GM12892 (cell line): ENCODE data around the gene IPO9. TPM values are rescaled to one million over a fixed set of nuclear protein-coding genes. Genes with fewer than 3 reads are reported as not detected.

Experiments
- DNase-seq: peaks from one replicate; pipeline ENCODE4 v3.0.0; 2011; ENCODE audit not compliant: insufficient read length
- FAIRE-seq: peaks from 2 replicates; lab custom pipeline; 2011; peaks lifted over from hg19 to GRCh38; lab: Jason Lieb, UNC
- POLR2A ChIP-seq: IDR thresholded peaks from 2 replicates; pipeline ENCODE4 v1.6.1; 2011; ENCODE audit warnings: low read depth, low read length, control low read depth
- POLR2AphosphoS5 ChIP-seq: IDR thresholded peaks from 2 replicates; pipeline ENCODE4 v1.6.1; 2011; ENCODE audit warnings: low read depth, low read length, control low read depth
- TAF1 ChIP-seq: IDR thresholded peaks from 2 replicates; pipeline ENCODE4 v1.6.1; 2011; ENCODE audit warnings: low read depth, mild to moderate bottlenecking, control low read depth, low read length, borderline replicate concordance
- polyA plus RNA-seq: library from polyadenylated mRNA; unstranded; fragments of >200 nt; gene quantifications from one replicate; pipeline ENCODE4 v1.2.1, GENCODE V29; 2012; ENCODE audit warnings: missing spikeins, inconsistent platforms; ENCODE audit not compliant: missing spikeins

Gene IPO9
- 16.5 TPM for polyA plus RNA-seq

DNA sequence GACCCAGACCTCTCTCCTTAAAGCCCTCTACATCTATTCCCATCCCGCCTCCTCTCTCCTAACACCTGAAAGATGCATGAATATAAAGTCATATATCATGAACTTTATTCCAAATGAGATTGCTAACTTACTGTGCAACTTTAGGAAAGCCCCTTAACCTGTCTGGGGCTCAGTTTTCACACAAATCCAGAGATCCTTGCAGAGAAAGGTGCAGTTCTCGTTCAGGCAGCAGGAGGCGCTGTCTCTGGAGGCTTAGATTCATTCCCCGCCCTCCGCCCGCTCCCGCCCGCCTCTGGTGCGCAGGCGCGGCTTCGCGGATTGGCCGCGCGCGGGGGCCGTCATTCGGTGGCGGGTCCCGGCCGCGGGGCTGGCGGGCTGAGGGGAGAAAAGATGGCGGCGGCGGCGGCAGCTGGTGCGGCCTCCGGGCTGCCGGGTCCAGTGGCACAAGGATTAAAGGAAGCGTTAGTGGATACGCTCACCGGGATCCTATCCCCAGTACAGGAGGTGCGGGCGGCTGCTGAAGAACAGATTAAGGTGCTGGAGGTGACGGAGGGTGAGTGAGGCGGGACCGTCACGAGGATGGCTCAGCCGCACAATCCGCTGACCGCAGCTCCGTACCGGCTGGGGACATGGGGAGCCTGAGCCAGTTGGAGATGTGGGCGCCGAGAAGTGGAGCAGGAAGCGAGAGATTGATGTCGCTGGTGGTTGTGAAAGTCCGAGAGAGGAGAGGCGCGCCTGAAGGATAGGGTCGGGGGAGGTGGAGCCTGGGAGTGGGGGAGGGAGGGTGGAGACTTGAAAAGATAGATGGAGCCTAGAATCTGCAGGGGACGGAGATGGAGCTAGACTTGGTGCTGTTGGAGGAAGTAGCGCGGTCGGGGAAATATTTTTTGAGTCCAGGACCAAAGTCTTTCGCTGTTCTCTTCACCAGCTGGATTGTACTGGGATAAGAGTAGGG, at the start of gene IPO9:
Gene IPO9, plus strand, starts transcription at position 338 of the 955 bp plus-strand sequence. Its CDS starts 53 bp downstream, at position 391.
- TF ChIP-seq TAF1 (peak; percentile 94), POLR2AphosphoS5 (peak; percentile 70), POLR2A (peak; percentile 79; the same call in 1 of the 2 replicates)
- FAIRE-seq (peak; percentile 88), DNase-seq (peak; percentile 93)

- no peak for FAIRE-seq
- no peak for DNase-seq
- TF ChIP-seq TAF1 (no peak), POLR2A (no peak), POLR2AphosphoS5 (no peak)
Measured at GRCh38 chr1:201779351-201779880, 49.5 kb upstream of the IPO9 start.

DNA sequence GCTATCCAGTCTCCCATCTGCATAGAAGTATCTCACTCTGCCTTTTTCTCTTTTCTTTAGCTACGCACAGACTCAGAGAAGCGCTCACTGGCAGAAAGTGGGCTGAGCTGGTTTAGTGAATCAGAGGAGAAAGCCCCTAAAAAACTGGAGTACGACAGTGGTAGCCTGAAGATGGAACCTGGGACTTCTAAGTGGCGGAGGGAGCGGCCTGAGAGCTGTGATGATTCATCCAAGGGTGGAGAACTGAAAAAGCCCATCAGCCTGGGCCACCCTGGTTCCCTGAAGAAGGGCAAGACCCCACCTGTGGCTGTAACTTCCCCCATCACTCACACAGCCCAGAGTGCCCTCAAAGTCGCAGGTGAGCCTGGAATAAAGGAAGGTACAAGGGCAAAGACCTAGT, 48.0 kb upstream of the IPO9 start:
- FAIRE-seq (no peak), DNase-seq (no peak)
- TF ChIP-seq POLR2A (no peak), TAF1 (no peak), POLR2AphosphoS5 (no peak)

- no peak for FAIRE-seq
- no peak for DNase-seq
- TF ChIP-seq POLR2AphosphoS5 (no peak), POLR2A (no peak), TAF1 (no peak)
Measured at GRCh38 chr1:201781437-201781836, 47.5 kb upstream of the IPO9 start.

GRCh38 chr1:201782353-201782752, 46.6 kb upstream of the IPO9 start:
- FAIRE-seq = no peak
- DNase-seq = no peak

DNA sequence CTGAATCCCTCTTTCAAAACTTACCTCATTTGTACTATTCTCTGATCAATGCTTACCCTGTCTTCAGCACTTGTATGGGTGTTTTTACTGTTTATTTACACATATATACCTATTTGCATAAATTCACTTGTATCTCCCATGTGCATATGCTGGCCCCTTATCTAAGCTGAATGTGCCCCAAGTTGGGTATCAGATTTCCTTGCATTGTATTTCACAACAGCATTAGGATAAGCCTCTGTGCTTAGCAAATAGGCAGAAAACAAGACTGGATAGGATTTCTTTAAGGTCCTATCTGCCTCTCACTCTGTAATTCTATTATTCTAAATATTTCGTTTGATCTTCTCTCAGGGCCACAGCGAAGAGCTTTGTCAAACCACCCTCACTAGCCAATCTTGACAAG, 45.9 kb upstream of the IPO9 start:
- TF ChIP-seq POLR2AphosphoS5 (no peak), POLR2A (no peak), TAF1 (no peak)
- DNase-seq (no peak), FAIRE-seq (no peak)

More at GRCh38 chr1:201782353-201782752, 46.6 kb upstream of the IPO9 start:
- no peak for TF ChIP-seq TAF1
- no peak for TF ChIP-seq POLR2AphosphoS5
- no peak for TF ChIP-seq POLR2A

DNA sequence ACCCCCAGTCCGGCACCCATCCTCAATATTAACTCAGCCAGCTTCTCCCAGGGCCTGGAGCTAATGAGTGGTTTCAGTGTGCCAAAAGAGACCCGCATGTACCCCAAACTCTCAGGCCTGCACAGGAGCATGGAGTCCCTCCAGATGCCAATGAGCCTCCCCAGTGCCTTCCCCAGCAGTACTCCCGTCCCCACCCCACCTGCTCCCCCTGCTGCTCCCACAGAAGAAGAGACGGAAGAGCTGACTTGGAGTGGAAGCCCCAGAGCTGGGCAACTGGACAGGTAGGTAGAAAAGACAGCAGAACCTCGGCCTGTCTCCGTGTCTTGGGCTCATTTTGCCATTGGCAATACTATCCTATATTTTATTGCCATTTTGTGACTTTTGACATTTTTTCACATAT, 45.4 kb upstream of the IPO9 start:
- FAIRE-seq (no peak), DNase-seq (no peak)
- no peak for TF ChIP-seq POLR2AphosphoS5
- TF ChIP-seq TAF1 = no peak
- TF ChIP-seq POLR2A = no peak

DNA sequence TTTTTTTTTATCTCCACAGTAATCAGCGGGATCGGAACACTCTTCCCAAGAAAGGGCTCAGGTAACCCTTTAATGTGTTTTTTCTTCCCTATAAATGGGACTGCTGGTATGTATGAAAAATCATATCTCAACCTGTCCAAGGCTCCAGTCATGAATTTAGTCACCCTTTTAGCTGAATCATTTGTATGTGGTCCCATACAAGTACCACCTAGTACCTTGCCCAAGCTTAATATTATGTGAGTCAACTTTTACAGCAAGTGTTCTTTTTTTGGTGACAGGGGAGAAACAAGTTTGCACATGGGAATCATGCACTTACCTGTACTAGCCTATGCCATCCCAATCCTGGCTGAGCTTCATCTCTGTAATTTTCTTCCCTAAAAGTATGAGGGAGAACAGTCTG, 43.7 kb upstream of the IPO9 start:
- FAIRE-seq = no peak
- no peak for DNase-seq

GRCh38 chr1:201786824-201787223, 42.1 kb upstream of the IPO9 start:
- DNase-seq (no peak), FAIRE-seq (no peak)
- TF ChIP-seq POLR2A = no peak
- TF ChIP-seq POLR2AphosphoS5 = no peak
- TF ChIP-seq TAF1 = no peak

More for the DNA sequence above, 43.7 kb upstream of the IPO9 start:
- TF ChIP-seq POLR2AphosphoS5 (no peak), TAF1 (no peak)

- DNase-seq (no peak), FAIRE-seq (no peak)
- no peak for TF ChIP-seq TAF1
- no peak for TF ChIP-seq POLR2AphosphoS5
- no peak for TF ChIP-seq POLR2A
Measured at GRCh38 chr1:201788296-201788695, 40.7 kb upstream of the IPO9 start.

- FAIRE-seq = no peak
- no peak for DNase-seq
- TF ChIP-seq POLR2A (no peak), TAF1 (no peak), POLR2AphosphoS5 (no peak)
Measured at GRCh38 chr1:201789245-201789644, 39.7 kb upstream of the IPO9 start.

GRCh38 chr1:201790261-201790660, 38.7 kb upstream of the IPO9 start:
- DNase-seq = no peak
- FAIRE-seq = no peak
- TF ChIP-seq POLR2AphosphoS5 (no peak), TAF1 (no peak), POLR2A (no peak)
